ENCODE measurements around the gene ATG4D. TPM values are rescaled to one million over a fixed set of nuclear protein-coding genes. Genes with fewer than 3 reads are reported as not detected.

The ATG4D gene
- total and polyA plus RNA-seq, 10 of the 15 experiments (the other 5 are each of a cell fraction or from before 2014, with no cell fraction given) = 0.39 to 28.7 (median 13.4) TPM

- Histone ChIP-seq H3K4me3 (no peak overlapping the region), H3K9me3 (replicated peaks; ENCODE audit: control insufficient read depth, insufficient read depth, low read length) (no peaks in the 10 kb centered on the region), H3K27ac (ENCODE audit: control insufficient read depth, insufficient read depth) (no peak overlapping the region), H3K4me2 (ENCODE audit: control insufficient read depth, insufficient read depth) (peak overlapping the region; percentile 63; the same call in 1 of the 2 replicates), H3K9ac (ENCODE audit: control insufficient read depth, insufficient read depth, low read length) (no peak overlapping the region), H3K36me3 (ENCODE audit: control insufficient read depth in 2 of 2, insufficient read depth in 2 of 2, low read length in 1 of 2) (no peaks in the 10 kb centered on the region), H4K20me1 (ENCODE audit: control insufficient read depth, insufficient read depth) (no peaks in the 10 kb centered on the region), H2AFZ (ENCODE audit: control insufficient read depth, low read depth, low read length) (peak overlapping the region; percentile 56), H3K4me1 (ENCODE audit: control insufficient read depth, insufficient read depth, low read length) (peaks cover 2% of the 10 kb centered on the region; the same call in 1 of the 2 replicates), H3K79me2 (ENCODE audit: control insufficient read depth, insufficient read depth, low read length) (no peaks in the 10 kb centered on the region), H3K27me3 (replicated peaks in 1 of 2; ENCODE audit: control insufficient read depth in 2 of 2, insufficient read depth in 2 of 2, low read length in 1 of 2) (no peaks in the 10 kb centered on the region; a peak in 1 of 4 replicates)
- ChIA-PET CTCF (interaction anchor here (0.6 to 9.3 kb wide), 47 partner anchors 10 to 289 kb away, joined by 3 to 397 read pairs (median 4); partner anchors contain the start of genes CDKN2D, DNM2, QTRT1 and TMED1), POLR2A (interaction anchor here (0.6 to 4.0 kb wide), 6 partner anchors 15 to 119 kb away, joined by 3 to 24 read pairs (median 4); no protein-coding TSS in a partner anchor), SMC1A (ENCODE audit: uncharacterized antibody, unreplicated experiment) (interaction anchor here (0.6 to 9.0 kb wide), 25 partner anchors 9 to 283 kb away, joined by 3 to 252 read pairs (median 4); partner anchors contain the start of gene QTRT1), RAD21 (ENCODE audit: unreplicated experiment) (interaction anchor here (0.6 to 5.7 kb wide), 21 partner anchors 9 to 762 kb away, joined by 3 to 250 read pairs (median 5); partner anchors contain the start of genes ATG4D, CDC37, DNM2 and FBXL12)
- DNase-seq (ENCODE audit: low read depth, low spot score) (no peak), FAIRE-seq (peak; percentile 97), ATAC-seq (peak; percentile 96)
- no TSS peak for BruUV-seq (replicated peaks)
- in situ Hi-C loops (cut with MboI) = loop anchor here (5.0 kb wide), 2 partner anchors 61 to 116 kb away; no protein-coding TSS in a partner anchor
- WGBS (ENCODE audit: insufficient coverage, insufficient replicate concordance, low lambda C conversion rate, missing lambda C conversion rate) = 20% methylated on average over 31 of the region's 31 CpGs
- intact Hi-C loops (cut with micrococcal nuclease; ENCODE audit: unreplicated experiment) = loop anchor here (1.0 kb wide), 2 partner anchors 63 to 118 kb away; no protein-coding TSS in a partner anchor
- TF ChIP-seq SMARCA5 (IDR thresholded peaks at IDR 0.05) = peak; percentile 92
- TF ChIP-seq RAD21 (IDR thresholded peaks at IDR 0.05; ENCODE audit: insufficient read depth, low read depth, low read length) = peak; percentile 99
- peak; percentile 86 for TF ChIP-seq YY1 (IDR thresholded peaks at IDR 0.05; ENCODE audit: low read depth, low read length)
- TF ChIP-seq ASH2L (IDR thresholded peaks at IDR 0.05; ENCODE audit: borderline replicate concordance, low read depth) = no peak
- no peak for TF ChIP-seq SKIL (IDR thresholded peaks at IDR 0.05; ENCODE audit: low read depth, poor library complexity, severe bottlenecking)
- no peak for TF ChIP-seq ZNF217 (IDR thresholded peaks at IDR 0.05)
- no peak for TF ChIP-seq CUX1 (IDR thresholded peaks at IDR 0.05; ENCODE audit: insufficient replicate concordance, low read depth, low read length)
- TF ChIP-seq ZNF622 (IDR thresholded peaks at IDR 0.05) = no peak
- TF ChIP-seq TCF7 (IDR thresholded peaks at IDR 0.05; ENCODE audit: borderline replicate concordance) = no peak
- TF ChIP-seq RUNX3 (IDR thresholded peaks at IDR 0.05; ENCODE audit: low read length) = no peak; the same call in 1 of the 2 replicates
- TF ChIP-seq PAX8 (IDR thresholded peaks at IDR 0.05) = no peak
Measured at GRCh38 chr19:10580979-10581631, 37.4 kb downstream of the ATG4D start.

Data from GM12878 (cell line).